Neuronal stem cell (in vitro differentiated cells): ENCODE data around the gene RANBP3.

ENCODE experiments used
- DNase-seq: peaks from one replicate; pipeline ENCODE4 v3.0.0-alpha.2; 2013; ENCODE audit warnings: low spot score
- H2AFZ ChIP-seq: one replicate; pipeline ENCODE4 v1.6.1; 2013; ENCODE audit warnings: mild to moderate bottlenecking, low read length, inconsistent platforms
- H2AK5ac ChIP-seq: 2 replicates; pipeline ENCODE4 v1.6.1; 2013; ENCODE audit warnings: low read depth, mild to moderate bottlenecking, inconsistent platforms, low read length, moderate library complexity, mixed read lengths
- H2BK120ac ChIP-seq: 2 replicates; pipeline ENCODE4 v1.6.1; 2013; ENCODE audit warnings: low read depth, mild to moderate bottlenecking, inconsistent platforms, low read length, moderate library complexity, mixed read lengths
- H2BK12ac ChIP-seq: one replicate; pipeline ENCODE4 v1.6.1; 2013; ENCODE audit warnings: low read length, inconsistent platforms
- H2BK15ac ChIP-seq: 2 replicates; pipeline ENCODE4 v1.6.1; 2013; ENCODE audit warnings: mild to moderate bottlenecking, low read length, inconsistent platforms, mixed read lengths
- H2BK5ac ChIP-seq: one replicate; pipeline ENCODE4 v1.6.1; 2013; ENCODE audit warnings: inconsistent platforms, mild to moderate bottlenecking, low read length, moderate library complexity
- H3K14ac ChIP-seq: one replicate; pipeline ENCODE4 v1.6.1; 2013; ENCODE audit warnings: low read length, inconsistent platforms
- H3K18ac ChIP-seq: 2 replicates; pipeline ENCODE4 v1.6.1; 2013; ENCODE audit warnings: low read length, inconsistent platforms
- H3K23ac ChIP-seq: 2 replicates; pipeline ENCODE4 v1.6.1; 2013; ENCODE audit warnings: low read depth, mild to moderate bottlenecking, mixed read lengths, low read length, inconsistent platforms; ENCODE audit not compliant: poor library complexity
- H3K27ac ChIP-seq: replicated peaks from 3 replicates; pipeline ENCODE4 v1.5.1; 2013; ENCODE audit warnings: low read length, inconsistent platforms
- H3K27me3 ChIP-seq, 3 experiments: 2 replicates each; pipeline ENCODE4 v1.6.1; 2013; ENCODE audit warnings: low read length in 3 of 3, mild to moderate bottlenecking in 2 of 3, inconsistent platforms in 1 of 3, low read depth in 1 of 3, mixed read lengths in 1 of 3, moderate library complexity in 1 of 3; ENCODE audit not compliant: control insufficient read depth in 3 of 3, insufficient read depth in 3 of 3
- H3K36me3 ChIP-seq, 2 donors: replicated peaks in 1 of 2; 2 replicates each; pipeline ENCODE4 v1.6.1; 2013; ENCODE audit warnings: low read length in 2 of 2; ENCODE audit not compliant: control insufficient read depth in 2 of 2, insufficient read depth in 2 of 2
- H3K4ac ChIP-seq: 2 replicates; pipeline ENCODE4 v1.6.1; 2013; ENCODE audit warnings: inconsistent platforms, mild to moderate bottlenecking, low read length, moderate library complexity
- H3K4me1 ChIP-seq, 2 donors: 1 replicate in 1 of 2; 2 replicates in 1 of 2; pipeline ENCODE4 v1.6.1; 2013; ENCODE audit warnings: low read length in 2 of 2, low read depth in 1 of 2; ENCODE audit not compliant: control insufficient read depth in 2 of 2, insufficient read depth in 1 of 2
- H3K4me2 ChIP-seq: one replicate; pipeline ENCODE4 v1.6.1; 2013; ENCODE audit warnings: mild to moderate bottlenecking, low read length, inconsistent platforms; ENCODE audit not compliant: insufficient read depth, poor library complexity, severe bottlenecking
- H3K4me3 ChIP-seq, 2 donors: 2 replicates each; pipeline ENCODE4 v1.5.1; 2013; ENCODE audit warnings: low read length in 2 of 2, mild to moderate bottlenecking in 2 of 2, inconsistent platforms in 1 of 2, moderate library complexity in 1 of 2
- H3K79me1 ChIP-seq: one replicate; pipeline ENCODE4 v1.6.1; 2013; ENCODE audit warnings: low read depth, mild to moderate bottlenecking, inconsistent platforms, low read length, moderate library complexity
- H3K9ac ChIP-seq: one replicate; pipeline ENCODE4 v1.6.1; 2013; ENCODE audit warnings: mild to moderate bottlenecking, low read depth, low read length, inconsistent platforms; ENCODE audit not compliant: poor library complexity
- H3K9me3 ChIP-seq, 2 donors: replicated peaks in 1 of 2; 2 replicates each; pipeline versions ENCODE3 to v1.6.1; 2013; ENCODE audit warnings: low read length in 2 of 2, mild to moderate bottlenecking in 2 of 2, inconsistent platforms in 1 of 2, low read depth in 1 of 2, mixed read lengths in 1 of 2, moderate library complexity in 1 of 2; ENCODE audit not compliant: control insufficient read depth in 2 of 2, insufficient read depth in 1 of 2
- H4K8ac ChIP-seq: one replicate; pipeline ENCODE4 v1.6.1; 2013; ENCODE audit warnings: low read depth, mild to moderate bottlenecking, inconsistent platforms, low read length, moderate library complexity
- H4K91ac ChIP-seq: one replicate; pipeline ENCODE4 v1.6.1; 2013; ENCODE audit warnings: low read length, low read depth, mild to moderate bottlenecking, inconsistent platforms; ENCODE audit not compliant: poor library complexity
- WGBS, 2 donors: extraction: QIAGEN DNeasy Blood & Tissue Kit; methylation state at CpG; one replicate each; pipeline ENCODE4 v1.1.7; 2013; ENCODE audit warnings: missing lambda C conversion rate in 2 of 2, mixed read lengths in 1 of 2; ENCODE audit not compliant: insufficient read length in 2 of 2, insufficient replicate concordance in 1 of 2; ENCODE audit errors: extremely low coverage in 2 of 2; 5-methylcytosine and 5-hydroxymethylcytosine counted together

Gene RANBP3

DNA sequence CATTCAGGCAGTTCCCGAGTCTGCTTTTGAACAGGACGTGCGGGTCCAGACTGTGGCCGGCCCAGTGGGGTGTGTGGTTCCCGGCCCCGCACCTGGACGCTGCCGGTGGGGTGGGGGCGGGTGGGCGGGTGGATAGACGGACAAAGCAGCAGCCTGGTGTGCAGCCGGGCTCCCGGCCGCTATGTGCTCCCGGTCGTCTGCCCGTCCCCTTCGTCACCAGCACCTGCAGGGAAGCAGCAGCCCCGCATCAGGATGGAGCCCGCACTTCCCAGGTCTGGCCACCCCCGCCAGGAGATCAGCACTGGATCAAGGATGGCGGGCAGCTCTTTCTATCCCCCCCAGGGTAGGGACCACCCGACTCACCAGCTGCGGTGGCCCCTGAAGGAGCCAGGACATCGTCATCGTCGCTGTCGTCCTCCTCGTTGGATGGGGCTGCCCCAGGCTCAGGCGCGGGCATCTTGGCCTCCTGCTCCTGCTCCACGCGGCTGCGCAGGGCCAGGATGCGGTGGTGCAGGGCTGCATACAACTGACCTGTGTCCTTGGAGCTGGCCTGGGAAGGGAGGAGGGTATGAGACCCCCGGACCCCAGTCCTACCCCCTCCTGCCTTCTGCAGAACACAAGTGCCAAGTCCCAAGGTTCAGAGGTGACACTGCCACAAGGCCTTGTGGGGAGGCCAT is 60.4 kb downstream of the RANBP3 start:
- Histone ChIP-seq H2AFZ (no peak overlapping the region), H2BK120ac (no peak overlapping the region), H4K91ac (no peak overlapping the region), H3K18ac (no peak overlapping the region), H3K14ac (peak overlapping the region; percentile 75), H3K9me3 (no peaks in the 10 kb centered on the region), H3K4me3 (no peak overlapping the region), H2BK12ac (no peak overlapping the region), H3K27ac (no peak overlapping the region), H3K4ac (no peak overlapping the region), H3K27me3 (no peaks in the 10 kb centered on the region), H3K36me3 (peaks cover 52 to 82% of the 10 kb centered on the region in 2 donors), H2BK5ac (no peak overlapping the region), H3K79me1 (peaks cover 5% of the 10 kb centered on the region), H3K23ac (peak overlapping the region; percentile 43), H3K4me2 (no peak overlapping the region), H3K4me1 (no peaks in the 10 kb centered on the region), H2BK15ac (no peak overlapping the region), H4K8ac (no peak overlapping the region), H2AK5ac (no peak overlapping the region), H3K9ac (no peak overlapping the region)
- no peak for DNase-seq
- no CpG with 5 or more reads among the region's 36 CpGs for WGBS, 2 donors

DNA sequence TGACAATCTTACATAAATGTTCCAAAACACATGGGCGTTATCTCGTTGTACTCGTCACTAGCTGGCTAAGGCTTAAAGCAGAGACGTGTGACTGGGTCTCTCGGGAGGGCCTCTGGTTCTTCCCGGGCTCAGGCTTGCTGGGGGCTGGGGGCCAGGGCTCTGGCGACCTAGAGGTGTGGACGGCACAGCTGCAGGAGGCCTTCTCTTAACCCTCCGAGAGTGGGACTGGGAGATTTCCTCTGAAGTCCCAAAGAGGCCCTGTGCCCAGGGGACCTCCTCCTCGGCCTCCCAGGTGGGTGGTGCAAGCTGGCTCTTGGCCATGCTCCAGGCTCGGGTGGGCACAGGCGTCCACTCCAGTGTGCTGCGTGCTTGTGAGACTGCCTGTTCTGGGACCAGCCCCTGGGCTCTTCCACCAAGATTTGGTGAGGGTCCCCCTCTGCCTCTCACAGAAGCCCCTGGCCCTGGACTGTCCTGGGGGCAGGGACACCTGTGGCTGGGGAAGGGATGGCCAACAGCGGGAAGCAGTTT is 61.7 kb downstream of the RANBP3 start:
- Histone ChIP-seq H3K4me1 (no peaks in the 10 kb centered on the region), H2BK5ac (no peak overlapping the region), H4K91ac (no peak overlapping the region), H4K8ac (no peak overlapping the region), H3K9me3 (no peaks in the 10 kb centered on the region), H3K4me2 (no peak overlapping the region), H2AK5ac (no peak overlapping the region), H3K27ac (no peak overlapping the region), H3K27me3 (no peaks in the 10 kb centered on the region), H2BK12ac (no peak overlapping the region), H2BK15ac (no peak overlapping the region), H3K79me1 (peaks cover 5% of the 10 kb centered on the region), H2BK120ac (no peak overlapping the region), H3K14ac (no peak overlapping the region), H3K18ac (no peak overlapping the region), H3K23ac (no peak overlapping the region), H3K4ac (no peak overlapping the region), H3K9ac (no peak overlapping the region), H2AFZ (no peak overlapping the region), H3K36me3 (peaks cover 41 to 70% of the 10 kb centered on the region in 2 donors), H3K4me3 (no peak overlapping the region)
- WGBS, 2 donors: no CpG with 5 or more reads among the region's 14 CpGs
- no peak for DNase-seq

DNA sequence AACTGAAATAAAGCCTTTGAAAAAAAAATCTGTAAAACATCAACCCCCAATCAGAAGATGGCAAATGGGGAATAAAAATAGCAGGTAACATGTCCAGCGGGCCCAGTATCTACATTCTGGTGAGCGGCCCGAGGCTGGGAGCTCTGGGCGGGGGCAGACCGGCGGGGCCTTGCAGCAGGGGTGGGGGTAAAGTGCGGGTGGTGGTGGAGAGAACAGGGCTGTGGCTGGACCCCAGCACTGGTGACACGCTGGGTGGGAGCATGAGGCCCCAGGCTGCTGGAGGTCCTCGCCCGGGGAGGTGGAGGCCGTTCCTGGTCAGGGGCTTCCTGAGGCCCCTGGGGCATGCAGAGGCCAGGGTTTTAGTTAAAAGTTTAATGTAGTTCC is 62.2 kb downstream of the RANBP3 start:
- H3K36me3 ChIP-seq: peaks cover 39 to 65% of the 10 kb centered on the region in 2 donors
- H2BK120ac ChIP-seq: no peak overlapping the region
- no peak overlapping the region for H4K91ac ChIP-seq
- no peak overlapping the region for H2BK15ac ChIP-seq
- no peak overlapping the region for H3K4me2 ChIP-seq
- H3K4ac ChIP-seq: no peak overlapping the region
- WGBS, 2 donors: no CpG with 5 or more reads among the region's 11 CpGs
- H3K27me3 ChIP-seq: no peaks in the 10 kb centered on the region
- peaks cover 5% of the 10 kb centered on the region for H3K79me1 ChIP-seq
- no peak overlapping the region for H3K27ac ChIP-seq
- no peak overlapping the region for H3K18ac ChIP-seq
- no peak overlapping the region for H3K23ac ChIP-seq
- no peak overlapping the region for H2BK5ac ChIP-seq
- H2AK5ac ChIP-seq: no peak overlapping the region
- H2BK12ac ChIP-seq: no peak overlapping the region
- H3K9me3 ChIP-seq: no peaks in the 10 kb centered on the region
- H2AFZ ChIP-seq: no peak overlapping the region
- H3K9ac ChIP-seq: no peak overlapping the region
- no peaks in the 10 kb centered on the region for H3K4me1 ChIP-seq
- DNase-seq: no peak
- H3K4me3 ChIP-seq: no peak overlapping the region
- no peak overlapping the region for H3K14ac ChIP-seq
- H4K8ac ChIP-seq: no peak overlapping the region

DNA sequence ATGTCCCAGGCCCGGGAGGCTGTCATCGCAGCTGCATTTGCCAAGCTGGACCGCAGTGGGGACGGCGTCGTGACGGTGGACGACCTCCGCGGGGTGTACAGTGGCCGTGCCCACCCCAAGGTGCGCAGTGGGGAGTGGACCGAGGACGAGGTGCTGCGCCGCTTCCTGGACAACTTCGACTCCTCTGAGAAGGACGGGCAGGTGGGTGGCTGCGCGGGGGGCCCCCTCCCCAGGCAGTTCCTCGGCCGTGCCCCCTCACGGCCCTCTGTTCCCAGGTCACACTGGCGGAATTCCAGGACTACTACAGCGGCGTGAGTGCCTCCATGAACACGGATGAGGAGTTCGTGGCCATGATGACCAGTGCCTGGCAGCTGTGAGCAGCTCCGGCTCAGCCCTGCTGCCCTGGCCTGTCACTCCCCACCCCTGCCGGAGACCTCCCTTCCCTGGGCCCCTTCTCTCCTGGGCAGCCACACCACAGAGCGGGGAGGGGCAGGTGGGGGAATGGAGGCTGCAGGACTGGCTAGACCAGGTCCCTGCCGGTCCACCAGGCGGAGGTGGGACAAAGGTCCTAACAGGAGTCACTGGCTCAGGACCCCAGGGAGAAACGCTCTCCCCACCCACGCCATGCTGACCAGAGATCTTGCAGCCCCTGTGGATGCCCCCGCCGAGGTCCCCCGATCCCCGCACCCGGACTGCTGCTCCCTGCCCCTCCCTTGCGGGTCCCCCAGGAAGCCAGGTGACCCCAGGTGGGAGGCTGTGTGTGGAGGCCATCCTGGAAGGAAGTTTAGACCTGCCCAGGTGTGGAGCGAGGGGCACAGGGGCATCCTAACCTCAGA is 62.8 kb downstream of the RANBP3 start:
- no peak for DNase-seq
- Histone ChIP-seq H3K14ac (no peak overlapping the region), H3K4ac (no peak overlapping the region), H3K4me1 (peaks cover 1 to 2% of the 10 kb centered on the region in 2 donors), H2BK5ac (peak overlapping the region; percentile 24), H3K36me3 (peaks cover 37 to 62% of the 10 kb centered on the region in 2 donors), H4K91ac (no peak overlapping the region), H3K9me3 (no peaks in the 10 kb centered on the region), H2AFZ (no peak overlapping the region), H2BK120ac (no peak overlapping the region), H3K27ac (no peak overlapping the region), H4K8ac (no peak overlapping the region), H3K4me3 (no peak overlapping the region), H3K9ac (no peak overlapping the region), H2BK15ac (no peak overlapping the region), H2AK5ac (no peak overlapping the region), H3K4me2 (no peak overlapping the region), H3K27me3 (no peaks in the 10 kb centered on the region), H3K18ac (no peak overlapping the region), H3K79me1 (peaks cover 5% of the 10 kb centered on the region), H2BK12ac (no peak overlapping the region), H3K23ac (peak overlapping the region; percentile 55)
- WGBS, 2 donors: no CpG with 5 or more reads among the region's 42 CpGs
